Tibial artery (tissue), 4 donors: Measurements from ENCODE around the gene DEGS1.
"Not testable (repeated sequence)": the region's sequence is repeated elsewhere in the genome, so short reads cannot be mapped to it uniquely, and the experiment has no call there.

Experiments used
- DNase-seq, 2 donors: peaks; one replicate each; pipeline ENCODE4 v3.0.0-alpha.2; 2019
- H3K27ac ChIP-seq, 2 donors: fragments of 200-600 bp; sonication (generic) in 1 of 2; 1 replicate in 1 of 2; 2 replicates in 1 of 2; pipeline ENCODE4 v1.5.1; 2018 to 2019; ENCODE audit warnings: mild to moderate bottlenecking in 1 of 2
- H3K27me3 ChIP-seq, 2 donors: fragments of 200-600 bp; sonication (generic) in 1 of 2; one replicate each; pipeline versions ENCODE4 v1.5.1 to v1.6.0; 2016 to 2019
- H3K36me3 ChIP-seq, 3 donors: fragments of 200-600 bp; sonication (generic) in 2 of 3; one replicate each; pipeline ENCODE4 v1.5.1; 2016 to 2019; ENCODE audit warnings: mild to moderate bottlenecking in 2 of 3
- H3K4me1 ChIP-seq, 4 donors: fragments of 200-600 bp; sonication (generic) in 2 of 4; 1 replicate in 3 of 4; 2 replicates in 1 of 4; pipeline ENCODE4 v1.5.1; 2016 to 2019
- H3K4me3 ChIP-seq, 2 donors: fragments of 200-600 bp; sonication (generic) in 1 of 2; 1 replicate in 1 of 2; 2 replicates in 1 of 2; pipeline ENCODE4 v1.5.1; 2018 to 2019; ENCODE audit warnings: mild to moderate bottlenecking in 2 of 2
- H3K9me3 ChIP-seq, 3 donors: fragments of 200-600 bp; sonication (generic) in 1 of 3; one replicate each; pipeline ENCODE4 v1.5.1; 2016 to 2019
- intact Hi-C: fragments of 100-400 bp; cut with DNase I; formaldehyde crosslinking; loops from one replicate; pipeline ENCODE4 v1.15.0; 2023; ENCODE audit warnings: low total_unique reads
- TF ChIP-seq, protein P1 (sequence below), 2 experiments: fragments of 200-600 bp in 1 of 2; fragments of 450-650 bp in 1 of 2; IDR thresholded peaks; one replicate each; pipeline ENCODE4 v1.5.1; 2017 to 2019; ENCODE audit warnings: antibody characterized with exemption in 2 of 2, mild to moderate bottlenecking in 1 of 2, moderate library complexity in 1 of 2

The DEGS1 gene

DNA sequence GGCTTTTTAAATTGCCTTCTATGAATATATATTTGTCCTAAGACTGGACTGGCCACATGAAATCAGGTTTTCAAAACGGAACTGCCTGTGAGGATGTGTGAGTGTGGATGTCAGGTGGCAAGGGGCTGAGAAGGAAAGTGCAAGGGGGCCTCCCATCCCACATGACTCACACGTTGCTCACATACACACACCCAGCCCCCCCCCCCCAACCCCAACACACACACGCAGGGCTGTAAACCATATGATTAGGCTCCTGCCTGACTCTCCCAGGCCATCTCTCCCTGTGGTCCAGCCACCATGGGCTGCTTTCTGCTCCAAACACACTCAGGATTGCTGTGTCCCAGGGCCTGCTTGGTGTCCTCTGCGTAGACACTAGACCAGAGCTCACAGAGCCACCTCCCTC is 22.4 kb downstream of the DEGS1 start:
- intact Hi-C loops = no loop called here
- no peaks in the 10 kb centered on the region for H3K9me3 ChIP-seq
- H3K27me3 ChIP-seq = no peaks in the 10 kb centered on the region
- H3K36me3 ChIP-seq = peaks cover 0 to 7% (median 0%) of the 10 kb centered on the region in 3 donors
- H3K4me3 ChIP-seq = no peak overlapping the region
- TF ChIP-seq, protein P1, sequence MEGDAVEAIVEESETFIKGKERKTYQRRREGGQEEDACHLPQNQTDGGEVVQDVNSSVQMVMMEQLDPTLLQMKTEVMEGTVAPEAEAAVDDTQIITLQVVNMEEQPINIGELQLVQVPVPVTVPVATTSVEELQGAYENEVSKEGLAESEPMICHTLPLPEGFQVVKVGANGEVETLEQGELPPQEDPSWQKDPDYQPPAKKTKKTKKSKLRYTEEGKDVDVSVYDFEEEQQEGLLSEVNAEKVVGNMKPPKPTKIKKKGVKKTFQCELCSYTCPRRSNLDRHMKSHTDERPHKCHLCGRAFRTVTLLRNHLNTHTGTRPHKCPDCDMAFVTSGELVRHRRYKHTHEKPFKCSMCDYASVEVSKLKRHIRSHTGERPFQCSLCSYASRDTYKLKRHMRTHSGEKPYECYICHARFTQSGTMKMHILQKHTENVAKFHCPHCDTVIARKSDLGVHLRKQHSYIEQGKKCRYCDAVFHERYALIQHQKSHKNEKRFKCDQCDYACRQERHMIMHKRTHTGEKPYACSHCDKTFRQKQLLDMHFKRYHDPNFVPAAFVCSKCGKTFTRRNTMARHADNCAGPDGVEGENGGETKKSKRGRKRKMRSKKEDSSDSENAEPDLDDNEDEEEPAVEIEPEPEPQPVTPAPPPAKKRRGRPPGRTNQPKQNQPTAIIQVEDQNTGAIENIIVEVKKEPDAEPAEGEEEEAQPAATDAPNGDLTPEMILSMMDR (IDR thresholded peaks at IDR 0.05) = no peak
- peaks cover 0 to 25% (median 12%) of the 10 kb centered on the region in 4 donors for H3K4me1 ChIP-seq
- peak overlapping the region in 1 of 2 donors; percentile 51 for H3K27ac ChIP-seq
- no peak for DNase-seq

DNA sequence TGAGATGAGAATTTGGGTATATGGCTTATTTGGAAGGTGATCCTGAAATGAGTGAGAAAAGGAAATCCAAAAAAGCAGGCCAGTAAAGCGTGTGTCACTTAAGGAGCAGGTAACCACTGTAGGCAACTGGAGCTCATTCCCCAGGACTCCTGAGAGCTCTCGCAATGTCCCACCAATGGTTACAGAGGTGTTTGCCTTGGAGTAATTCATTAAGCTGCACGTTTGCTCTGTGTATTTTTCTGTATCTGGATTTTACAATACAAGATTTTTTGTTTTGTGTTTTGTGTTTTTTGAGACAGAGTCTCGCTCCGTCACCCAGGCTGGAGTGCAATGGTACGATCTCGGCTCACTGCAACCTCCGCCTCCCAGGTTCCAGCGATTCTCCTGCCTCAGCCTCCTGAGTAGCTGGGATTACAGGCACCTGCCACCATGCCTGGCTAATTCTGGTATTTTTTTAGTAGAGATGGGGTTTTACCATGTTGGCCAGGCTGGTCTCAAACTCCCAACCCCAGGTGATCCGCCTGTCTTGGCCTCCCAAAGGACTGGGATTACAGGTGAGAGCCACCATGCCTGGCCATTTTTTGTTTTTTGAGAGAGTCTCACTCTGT is 23.0 kb downstream of the DEGS1 start:
- H3K36me3 ChIP-seq, H3K4me3 ChIP-seq, H3K9me3 ChIP-seq, H3K27me3 ChIP-seq, DNase-seq, intact Hi-C loops: not testable (repeated sequence)
- peaks cover 0 to 26% (median 12%) of the 10 kb centered on the region in 4 donors for H3K4me1 ChIP-seq
- H3K27ac ChIP-seq = peak overlapping the region in 1 of 2 donors; percentile 51

DNA sequence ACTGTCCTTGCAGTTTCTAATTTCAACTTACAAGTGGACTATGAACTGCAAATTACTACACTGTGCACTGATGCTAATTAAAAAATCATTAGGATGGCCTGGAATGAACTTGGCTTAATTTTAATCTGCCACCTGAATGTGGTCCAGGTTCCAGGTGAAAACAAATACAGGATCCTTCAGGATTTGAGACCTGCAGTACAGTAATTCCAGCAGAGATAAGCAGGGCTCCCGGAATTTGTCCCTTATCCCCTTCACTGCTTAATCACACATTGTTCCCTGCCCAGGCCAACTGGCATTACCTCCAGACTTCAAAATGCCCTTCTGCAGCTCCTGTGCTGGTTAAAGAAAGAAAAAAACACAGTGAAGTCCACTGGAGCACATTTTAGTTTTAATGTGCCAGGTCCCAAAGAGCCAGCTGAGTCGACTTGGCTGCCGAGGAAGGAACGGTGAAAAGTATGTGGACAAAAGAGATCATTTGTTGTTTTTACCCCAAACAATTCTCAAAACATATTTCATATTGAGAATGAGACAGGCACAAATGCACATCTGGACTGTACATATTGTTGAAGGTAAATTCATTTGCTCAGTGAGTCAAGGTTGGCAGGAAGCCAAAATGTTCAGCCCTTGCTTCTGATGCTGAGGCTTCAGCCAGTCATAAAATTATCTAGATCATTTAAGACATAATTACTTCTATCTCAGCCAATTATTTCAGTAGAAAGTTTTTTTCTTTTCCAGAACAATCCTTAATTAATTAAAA is 28.3 kb downstream of the DEGS1 start:
- no peak overlapping the region for H3K27ac ChIP-seq
- no peak overlapping the region for H3K4me3 ChIP-seq
- H3K27me3 ChIP-seq = no peaks in the 10 kb centered on the region
- no peaks in the 10 kb centered on the region for H3K36me3 ChIP-seq
- TF ChIP-seq, protein P1 (IDR thresholded peaks at IDR 0.05) = no peak
- no peak for DNase-seq
- H3K4me1 ChIP-seq = peaks cover 0 to 4% (median 2%) of the 10 kb centered on the region in 4 donors
- H3K9me3 ChIP-seq = no peaks in the 10 kb centered on the region
- intact Hi-C loops = no loop called here

DNA sequence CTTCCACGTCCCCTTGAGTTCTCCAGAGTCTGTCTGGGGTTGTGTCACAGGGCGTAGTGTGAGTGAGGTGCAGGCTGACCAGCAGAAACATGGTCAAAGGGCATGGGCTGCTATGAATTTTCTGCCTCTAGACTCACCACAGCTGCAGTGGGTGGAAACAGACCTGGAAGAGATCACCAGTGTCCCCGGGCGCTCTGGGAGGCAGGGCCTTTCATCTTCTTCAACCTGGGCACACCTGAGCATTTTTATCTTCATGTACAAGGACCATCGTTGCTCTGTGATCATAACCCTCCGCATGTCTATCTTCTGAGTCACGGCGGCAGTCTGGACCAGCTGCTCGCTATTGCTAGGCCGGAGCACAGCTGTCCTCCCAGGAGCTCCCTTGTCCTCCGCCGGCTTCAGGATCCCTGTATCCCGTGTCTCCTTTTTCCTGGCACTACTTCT is 29.6 kb downstream of the DEGS1 start:
- no peak for DNase-seq
- no peak overlapping the region for H3K4me3 ChIP-seq
- intact Hi-C loops = no loop called here

DNA sequence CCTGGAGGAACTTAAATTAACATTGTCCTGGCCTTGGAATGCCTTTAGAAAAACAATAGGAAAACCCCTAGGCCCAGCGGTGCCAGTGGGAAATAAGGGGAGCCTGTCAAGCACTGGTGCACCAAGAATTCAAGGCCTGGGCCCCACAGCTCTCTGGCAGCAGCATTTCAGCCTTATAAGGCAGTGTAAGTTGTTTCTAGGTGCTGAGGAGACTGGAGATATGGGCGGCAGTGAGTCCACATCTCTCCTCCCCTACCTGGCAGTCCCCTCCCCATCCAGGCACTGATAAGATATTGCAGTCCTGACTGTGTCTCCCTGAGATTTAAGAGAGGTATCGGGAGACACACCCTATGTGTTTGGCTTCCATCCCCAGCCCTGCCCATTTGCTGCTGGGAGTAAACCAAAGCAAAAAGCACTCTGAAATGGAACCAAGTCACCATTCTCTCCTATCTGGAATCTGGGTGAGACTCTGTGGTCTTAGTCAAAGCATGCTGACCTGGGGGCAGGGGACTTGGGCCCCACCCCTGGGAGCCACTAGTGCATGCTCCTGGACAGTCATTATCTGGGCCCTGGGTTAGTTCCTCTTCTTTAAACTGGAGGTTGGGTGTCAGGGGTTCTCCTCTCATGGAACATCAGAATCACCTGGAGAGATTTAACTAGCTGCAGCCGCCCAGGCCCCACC is 30.5 kb downstream of the DEGS1 start:
- intact Hi-C loops = no loop called here
- TF ChIP-seq, protein P1 (IDR thresholded peaks at IDR 0.05) = no peak
- no peaks in the 10 kb centered on the region for H3K27me3 ChIP-seq
- no peak for DNase-seq
- H3K27ac ChIP-seq = no peak overlapping the region
- peaks cover 0 to 4% (median 2%) of the 10 kb centered on the region in 4 donors for H3K4me1 ChIP-seq
- no peaks in the 10 kb centered on the region for H3K36me3 ChIP-seq
- no peaks in the 10 kb centered on the region for H3K9me3 ChIP-seq
- no peak overlapping the region for H3K4me3 ChIP-seq

More for the DNA sequence above, 29.6 kb downstream of the DEGS1 start:
- Histone ChIP-seq H3K36me3 (no peaks in the 10 kb centered on the region), H3K27me3 (no peaks in the 10 kb centered on the region), H3K4me1 (peaks cover 0 to 4% (median 2%) of the 10 kb centered on the region in 4 donors), H3K9me3 (no peaks in the 10 kb centered on the region), H3K27ac (no peak overlapping the region)
- TF ChIP-seq, protein P1 (IDR thresholded peaks at IDR 0.05) = no peak

DNA sequence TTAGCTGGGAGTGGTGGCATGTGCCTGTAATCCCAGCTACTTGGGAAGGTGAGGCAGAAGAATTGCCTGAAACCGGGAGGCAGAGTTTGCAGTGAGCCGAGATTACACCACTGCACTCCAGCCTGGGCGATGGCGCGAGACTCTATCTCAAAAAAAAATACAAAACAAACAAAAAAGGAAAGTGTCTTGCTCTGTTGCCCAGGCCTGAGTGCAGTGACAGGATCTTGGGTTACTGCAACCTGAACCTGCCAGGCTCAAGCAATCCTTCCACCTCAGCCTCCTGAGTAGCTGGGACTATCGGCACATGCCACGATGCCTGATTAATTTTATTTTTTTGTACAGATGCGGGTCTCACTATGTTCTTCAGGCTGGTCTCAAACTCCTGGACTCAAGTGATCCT is 33.3 kb downstream of the DEGS1 start:
- Histone ChIP-seq H3K9me3 (no peaks in the 10 kb centered on the region), H3K27ac (no peak overlapping the region), H3K4me1 (peaks cover 0 to 2% (median under 1%) of the 10 kb centered on the region in 4 donors), H3K27me3 (no peaks in the 10 kb centered on the region), H3K4me3 (no peak overlapping the region), H3K36me3 (no peaks in the 10 kb centered on the region)
- TF ChIP-seq, protein P1 (IDR thresholded peaks at IDR 0.05) = no peak
- DNase-seq = no peak
- intact Hi-C loops = no loop called here
